Measurements from ENCODE around the gene MED4.

Gene MED4

DNA sequence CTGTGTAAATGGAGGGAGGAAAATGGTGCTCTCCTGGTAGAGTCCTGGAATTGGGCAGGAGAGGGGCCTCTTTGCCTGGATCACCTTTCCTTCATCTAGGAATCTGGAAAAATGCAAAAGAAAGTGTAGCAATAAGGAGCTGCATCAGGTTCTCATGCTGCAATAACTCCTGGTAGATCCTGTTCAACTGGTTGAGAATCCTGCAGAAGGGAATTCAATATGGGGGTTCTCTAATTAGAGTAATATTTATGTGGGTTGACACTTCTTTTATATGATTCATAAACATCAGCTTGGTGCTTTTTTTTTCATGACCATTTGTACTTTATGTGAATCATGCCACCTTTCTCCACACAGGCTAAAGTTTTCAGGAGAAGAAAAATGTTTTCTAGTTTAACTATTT, 66.8 kb downstream of the MED4 start:
- no peak for DNase-seq

Data from NCI-H1694 (cell line).